Measurements from ENCODE around the gene IL24.

Gene IL24

DNA sequence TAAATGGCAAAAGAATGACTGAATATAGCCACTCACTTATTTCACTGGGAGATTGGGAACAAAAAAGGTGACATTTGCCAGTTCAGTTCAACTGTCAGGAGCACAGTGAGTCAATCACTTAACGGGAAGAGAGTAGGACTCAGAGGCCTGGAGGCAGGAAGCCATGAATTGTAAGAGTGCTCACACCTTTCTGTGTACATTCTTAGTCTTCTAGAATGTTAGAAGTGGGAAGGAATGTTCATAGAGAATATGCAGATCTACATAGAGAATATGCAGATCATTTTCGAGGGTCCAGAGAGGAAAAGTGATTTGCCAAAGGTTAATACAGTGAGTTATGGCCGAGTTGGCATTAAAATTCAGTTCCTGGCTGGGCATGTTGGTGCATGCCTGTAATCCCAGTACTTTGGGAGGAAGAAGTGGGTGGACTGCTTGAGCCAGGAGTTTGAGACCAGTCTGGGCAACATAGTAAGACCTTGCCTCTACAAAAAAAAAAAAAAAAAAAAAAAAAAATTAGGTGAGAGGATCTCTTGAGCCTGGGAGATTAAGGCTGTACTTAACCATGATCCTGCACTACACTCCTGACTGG lies 23.5 kb upstream of the IL24 start:
- TF ChIP-seq, protein P1, sequence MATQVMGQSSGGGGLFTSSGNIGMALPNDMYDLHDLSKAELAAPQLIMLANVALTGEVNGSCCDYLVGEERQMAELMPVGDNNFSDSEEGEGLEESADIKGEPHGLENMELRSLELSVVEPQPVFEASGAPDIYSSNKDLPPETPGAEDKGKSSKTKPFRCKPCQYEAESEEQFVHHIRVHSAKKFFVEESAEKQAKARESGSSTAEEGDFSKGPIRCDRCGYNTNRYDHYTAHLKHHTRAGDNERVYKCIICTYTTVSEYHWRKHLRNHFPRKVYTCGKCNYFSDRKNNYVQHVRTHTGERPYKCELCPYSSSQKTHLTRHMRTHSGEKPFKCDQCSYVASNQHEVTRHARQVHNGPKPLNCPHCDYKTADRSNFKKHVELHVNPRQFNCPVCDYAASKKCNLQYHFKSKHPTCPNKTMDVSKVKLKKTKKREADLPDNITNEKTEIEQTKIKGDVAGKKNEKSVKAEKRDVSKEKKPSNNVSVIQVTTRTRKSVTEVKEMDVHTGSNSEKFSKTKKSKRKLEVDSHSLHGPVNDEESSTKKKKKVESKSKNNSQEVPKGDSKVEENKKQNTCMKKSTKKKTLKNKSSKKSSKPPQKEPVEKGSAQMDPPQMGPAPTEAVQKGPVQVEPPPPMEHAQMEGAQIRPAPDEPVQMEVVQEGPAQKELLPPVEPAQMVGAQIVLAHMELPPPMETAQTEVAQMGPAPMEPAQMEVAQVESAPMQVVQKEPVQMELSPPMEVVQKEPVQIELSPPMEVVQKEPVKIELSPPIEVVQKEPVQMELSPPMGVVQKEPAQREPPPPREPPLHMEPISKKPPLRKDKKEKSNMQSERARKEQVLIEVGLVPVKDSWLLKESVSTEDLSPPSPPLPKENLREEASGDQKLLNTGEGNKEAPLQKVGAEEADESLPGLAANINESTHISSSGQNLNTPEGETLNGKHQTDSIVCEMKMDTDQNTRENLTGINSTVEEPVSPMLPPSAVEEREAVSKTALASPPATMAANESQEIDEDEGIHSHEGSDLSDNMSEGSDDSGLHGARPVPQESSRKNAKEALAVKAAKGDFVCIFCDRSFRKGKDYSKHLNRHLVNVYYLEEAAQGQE (IDR thresholded peaks at IDR 0.05; ENCODE audit: low read depth): no peak
- TF ChIP-seq ZBTB7A (IDR thresholded peaks at IDR 0.05; ENCODE audit: low read depth) (no peak), RAD21 (IDR thresholded peaks at IDR 0.05; ENCODE audit: low read depth) (no peak), EGR1 (IDR thresholded peaks at IDR 0.05) (no peak)

DNA sequence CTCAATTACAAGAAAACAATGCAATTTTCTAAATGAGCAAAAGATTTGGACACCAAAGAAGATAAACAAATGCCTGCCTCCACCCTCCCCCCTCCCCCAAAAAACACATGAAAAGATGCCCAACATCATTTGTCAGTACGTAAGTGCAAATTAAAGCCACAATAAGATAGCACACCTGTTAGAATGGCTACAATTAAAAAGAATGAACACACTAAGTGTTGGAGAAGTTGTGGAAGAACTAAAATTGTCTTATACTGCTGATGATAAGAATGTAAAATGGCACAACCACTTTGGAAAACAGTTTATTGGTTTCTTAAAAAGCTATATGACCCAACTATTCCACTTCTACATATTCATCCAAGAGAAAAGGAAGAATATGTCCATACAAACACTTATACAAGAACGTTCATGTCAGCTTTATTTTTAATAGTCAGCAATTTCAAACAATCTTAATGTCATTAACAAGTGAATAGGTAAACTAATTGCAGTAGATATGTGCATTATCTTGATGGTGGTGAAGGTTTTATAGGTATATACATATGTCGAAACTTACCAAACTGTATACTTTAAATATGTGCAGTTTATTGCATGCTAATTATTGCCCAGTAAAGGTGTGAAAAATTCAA lies 21.4 kb upstream of the IL24 start:
- TF ChIP-seq CREB1 (IDR thresholded peaks at IDR 0.05; ENCODE audit: low read depth) (no peak), TAF1 (IDR thresholded peaks at IDR 0.05; ENCODE audit: low read depth) (no peak), YY1 (IDR thresholded peaks at IDR 0.05; ENCODE audit: low read depth) (no peak), EP300 (IDR thresholded peaks at IDR 0.05; ENCODE audit: borderline replicate concordance) (no peak), ZBTB7A (IDR thresholded peaks at IDR 0.05; ENCODE audit: low read depth) (no peak), FOXM1 (IDR thresholded peaks at IDR 0.05; ENCODE audit: borderline replicate concordance, low read depth) (no peak), EGR1 (IDR thresholded peaks at IDR 0.05) (no peak), TCF12 (IDR thresholded peaks at IDR 0.05; ENCODE audit: low read depth) (no peak), NFIC (IDR thresholded peaks at IDR 0.05) (no peak), RAD21 (IDR thresholded peaks at IDR 0.05; ENCODE audit: low read depth) (no peak)
- TF ChIP-seq, protein P2, sequence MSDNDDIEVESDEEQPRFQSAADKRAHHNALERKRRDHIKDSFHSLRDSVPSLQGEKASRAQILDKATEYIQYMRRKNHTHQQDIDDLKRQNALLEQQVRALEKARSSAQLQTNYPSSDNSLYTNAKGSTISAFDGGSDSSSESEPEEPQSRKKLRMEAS (IDR thresholded peaks at IDR 0.05): no peak
- TF ChIP-seq, protein P3, sequence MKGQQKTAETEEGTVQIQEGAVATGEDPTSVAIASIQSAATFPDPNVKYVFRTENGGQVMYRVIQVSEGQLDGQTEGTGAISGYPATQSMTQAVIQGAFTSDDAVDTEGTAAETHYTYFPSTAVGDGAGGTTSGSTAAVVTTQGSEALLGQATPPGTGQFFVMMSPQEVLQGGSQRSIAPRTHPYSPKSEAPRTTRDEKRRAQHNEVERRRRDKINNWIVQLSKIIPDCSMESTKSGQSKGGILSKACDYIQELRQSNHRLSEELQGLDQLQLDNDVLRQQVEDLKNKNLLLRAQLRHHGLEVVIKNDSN (IDR thresholded peaks at IDR 0.05): no peak

DNA sequence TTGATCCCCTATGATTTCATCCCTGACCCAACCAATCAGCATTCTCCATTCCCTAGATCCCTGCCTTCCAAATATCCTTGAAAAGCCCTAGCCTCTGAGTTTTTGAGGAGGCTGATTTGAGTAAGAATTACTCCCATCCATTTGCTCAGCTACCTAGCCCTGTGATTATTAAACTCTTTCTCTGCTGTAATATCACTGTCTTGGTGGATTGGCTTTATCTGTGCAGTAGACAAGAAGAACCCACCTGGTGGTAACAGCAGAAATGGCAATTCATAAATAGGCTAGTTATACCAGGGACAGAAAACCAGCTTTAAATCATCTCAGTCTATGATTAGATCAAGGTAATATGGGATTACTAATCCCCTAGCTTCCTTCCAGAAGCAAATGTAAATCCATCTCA lies 18.8 kb upstream of the IL24 start:
- TF ChIP-seq ZBTB7A (IDR thresholded peaks at IDR 0.05; ENCODE audit: low read depth): no peak
- no peak for TF ChIP-seq TAF1 (IDR thresholded peaks at IDR 0.05; ENCODE audit: low read depth)
- TF ChIP-seq, protein P3 (IDR thresholded peaks at IDR 0.05): no peak
- no peak for TF ChIP-seq EP300 (IDR thresholded peaks at IDR 0.05; ENCODE audit: borderline replicate concordance)
- no peak for TF ChIP-seq TCF12 (IDR thresholded peaks at IDR 0.05; ENCODE audit: low read depth)
- TF ChIP-seq EGR1 (IDR thresholded peaks at IDR 0.05): no peak
- no peak for TF ChIP-seq YY1 (IDR thresholded peaks at IDR 0.05; ENCODE audit: low read depth)
- no peak for TF ChIP-seq NFIC (IDR thresholded peaks at IDR 0.05)
- TF ChIP-seq FOXM1 (IDR thresholded peaks at IDR 0.05; ENCODE audit: borderline replicate concordance, low read depth): no peak
- TF ChIP-seq CREB1 (IDR thresholded peaks at IDR 0.05; ENCODE audit: low read depth): no peak
- TF ChIP-seq, protein P2 (IDR thresholded peaks at IDR 0.05): no peak
- no peak for TF ChIP-seq CEBPB (IDR thresholded peaks at IDR 0.05)
- TF ChIP-seq, protein P1 (IDR thresholded peaks at IDR 0.05; ENCODE audit: low read depth): no peak

DNA sequence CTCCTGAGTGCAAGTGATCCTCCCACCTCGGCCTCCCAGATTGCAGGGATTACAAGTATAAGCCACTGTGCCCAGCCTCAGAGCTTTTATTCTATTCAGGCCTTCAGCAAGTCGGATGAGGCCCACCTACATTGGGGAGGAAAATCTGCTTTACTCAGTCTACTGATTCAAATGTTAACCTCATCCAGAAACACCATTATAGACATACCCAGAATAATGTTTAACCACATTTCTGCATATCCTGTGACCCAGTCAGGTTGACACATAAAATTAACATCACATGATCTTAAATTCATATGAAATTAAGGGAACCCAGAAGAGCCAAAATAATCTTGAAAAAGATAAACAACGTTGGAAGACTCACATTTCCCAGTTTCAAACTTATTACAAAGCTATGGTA lies 16.9 kb upstream of the IL24 start:
- TF ChIP-seq EGR1 (IDR thresholded peaks at IDR 0.05) (no peak), RAD21 (IDR thresholded peaks at IDR 0.05; ENCODE audit: low read depth) (no peak), CEBPB (IDR thresholded peaks at IDR 0.05) (no peak), TCF12 (IDR thresholded peaks at IDR 0.05; ENCODE audit: low read depth) (no peak), ZBTB7A (IDR thresholded peaks at IDR 0.05; ENCODE audit: low read depth) (no peak), TEAD4 (IDR thresholded peaks at IDR 0.05) (no peak)

DNA sequence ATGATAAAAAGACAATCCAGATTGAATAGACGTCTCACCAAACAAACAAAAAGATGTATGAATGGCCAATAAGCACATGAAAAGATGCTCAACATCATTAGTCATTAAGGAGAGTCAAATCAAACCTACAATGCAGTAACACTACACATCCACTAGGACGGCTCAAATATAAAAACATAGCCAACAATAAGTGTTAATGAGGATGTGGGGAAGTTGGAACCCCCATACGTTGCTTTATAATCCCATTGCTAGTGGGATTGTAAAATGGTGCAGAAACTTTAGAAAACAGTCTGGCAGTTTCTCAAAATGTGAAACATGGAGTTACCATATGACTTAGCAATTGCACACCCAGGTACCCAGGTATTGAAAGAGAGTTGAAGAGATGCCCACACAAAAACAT lies 14.7 kb upstream of the IL24 start:
- TF ChIP-seq CREB1 (IDR thresholded peaks at IDR 0.05; ENCODE audit: low read depth): no peak
- no peak for TF ChIP-seq NFIC (IDR thresholded peaks at IDR 0.05)
- no peak for TF ChIP-seq TAF1 (IDR thresholded peaks at IDR 0.05; ENCODE audit: low read depth)

DNA sequence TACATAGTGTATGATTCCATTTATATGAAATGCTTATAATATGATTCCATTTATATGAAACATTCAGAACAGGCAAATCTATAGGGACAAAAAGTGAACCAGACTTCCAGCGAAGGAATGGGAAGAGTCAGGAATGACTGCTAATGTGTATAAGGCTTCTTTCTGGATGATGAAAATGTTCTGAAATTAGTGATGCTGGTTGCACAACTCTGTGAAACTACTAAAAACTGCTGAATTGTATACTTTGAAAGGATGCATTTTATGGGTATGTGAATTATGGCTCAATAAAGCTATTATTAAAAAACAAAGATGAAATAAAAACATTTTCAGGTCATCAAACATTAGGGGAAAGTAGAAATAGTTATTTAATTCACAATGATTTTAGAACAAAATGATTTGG lies 14.1 kb upstream of the IL24 start:
- no peak for TF ChIP-seq EGR1 (IDR thresholded peaks at IDR 0.05)

DNA sequence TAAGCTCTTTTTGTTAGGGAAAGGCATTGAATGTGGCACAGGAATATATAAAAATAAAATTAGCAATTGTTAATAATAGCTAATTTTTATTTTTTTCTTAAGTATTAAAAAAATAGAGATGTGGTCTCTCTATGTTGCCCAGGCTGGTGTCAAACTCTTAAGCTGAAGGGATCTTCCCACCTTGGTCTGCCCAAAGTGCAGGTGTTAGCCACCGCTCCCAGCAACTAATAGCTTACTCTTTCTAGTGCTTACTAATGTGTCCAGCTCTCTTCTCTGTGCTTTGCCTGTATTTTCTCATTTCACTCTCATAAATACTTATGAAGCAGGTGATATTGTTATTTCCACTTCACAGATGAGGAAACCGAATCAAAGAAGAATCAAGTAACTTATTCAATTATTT lies 13.4 kb upstream of the IL24 start:
- no peak for TF ChIP-seq EP300 (IDR thresholded peaks at IDR 0.05; ENCODE audit: borderline replicate concordance)
- TF ChIP-seq CEBPB (IDR thresholded peaks at IDR 0.05): no peak
- no peak for TF ChIP-seq ZBTB7A (IDR thresholded peaks at IDR 0.05; ENCODE audit: low read depth)
- no peak for TF ChIP-seq FOXM1 (IDR thresholded peaks at IDR 0.05; ENCODE audit: borderline replicate concordance, low read depth)
- TF ChIP-seq EGR1 (IDR thresholded peaks at IDR 0.05): no peak
- no peak for TF ChIP-seq CREB1 (IDR thresholded peaks at IDR 0.05; ENCODE audit: low read depth)
- no peak for TF ChIP-seq RAD21 (IDR thresholded peaks at IDR 0.05; ENCODE audit: low read depth)
- TF ChIP-seq TEAD4 (IDR thresholded peaks at IDR 0.05): no peak
- TF ChIP-seq TAF1 (IDR thresholded peaks at IDR 0.05; ENCODE audit: low read depth): no peak
- TF ChIP-seq NFIC (IDR thresholded peaks at IDR 0.05): no peak
- TF ChIP-seq, protein P1 (IDR thresholded peaks at IDR 0.05; ENCODE audit: low read depth): no peak
- TF ChIP-seq, protein P2 (IDR thresholded peaks at IDR 0.05): no peak
- no peak for TF ChIP-seq TCF12 (IDR thresholded peaks at IDR 0.05; ENCODE audit: low read depth)
- no peak for TF ChIP-seq YY1 (IDR thresholded peaks at IDR 0.05; ENCODE audit: low read depth)
- TF ChIP-seq, protein P3 (IDR thresholded peaks at IDR 0.05): no peak

Measured in Ishikawa (cell line).